NCI-H1105 (cell line): ENCODE measurements around the gene PHIP.

Experiments used
- DNase-seq: peaks from one replicate; lab custom pipeline; 2025; lab: John Stamatoyannopoulos, UW

The PHIP gene

GRCh38 chr6:79009819-79010218 lies 68.2 kb downstream of the PHIP start:
- DNase-seq, result no peak

GRCh38 chr6:79005497-79005896 lies 72.6 kb downstream of the PHIP start:
- no peak for DNase-seq

GRCh38 chr6:79005024-79005423 lies 73.0 kb downstream of the PHIP start:
- no peak for DNase-seq

DNA sequence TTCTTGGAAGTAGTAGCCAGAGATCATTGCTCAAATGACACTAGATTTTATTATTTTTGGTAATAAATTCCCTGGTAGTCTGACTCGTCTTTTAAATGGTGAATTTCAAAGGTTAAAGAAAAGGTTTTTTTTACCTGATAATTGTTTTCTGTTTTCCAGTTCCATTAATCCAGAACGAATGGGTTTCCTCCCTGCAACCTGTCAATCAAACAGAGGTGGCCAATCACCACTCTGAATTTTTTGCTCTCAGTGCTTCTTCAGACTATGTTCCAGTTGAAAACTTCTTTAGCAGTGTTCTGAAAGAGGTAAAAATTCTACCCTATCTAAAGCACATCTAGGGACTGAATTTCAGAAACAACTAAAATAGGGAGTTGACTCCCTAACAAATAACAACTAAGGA lies 73.8 kb downstream of the PHIP start:
- DNase-seq, result no peak

DNA sequence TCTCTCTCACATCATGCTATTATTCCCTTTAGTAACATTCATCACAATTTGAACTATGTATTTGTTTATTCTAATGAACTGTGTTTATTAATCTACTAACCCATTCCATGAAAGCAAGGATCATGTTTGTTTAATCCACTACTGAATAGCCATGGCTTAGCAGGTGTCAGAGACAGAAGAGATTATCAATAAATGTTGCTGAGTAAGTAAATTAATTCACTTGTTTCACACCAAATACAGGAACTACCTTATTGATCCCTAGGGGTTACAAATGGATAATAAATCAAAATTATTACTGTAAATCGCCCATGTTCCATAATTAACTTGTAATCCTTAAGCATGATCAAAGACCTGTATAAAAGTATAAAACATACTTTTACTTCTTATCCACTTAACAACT lies 76.6 kb downstream of the PHIP start:
- no peak for DNase-seq

DNA sequence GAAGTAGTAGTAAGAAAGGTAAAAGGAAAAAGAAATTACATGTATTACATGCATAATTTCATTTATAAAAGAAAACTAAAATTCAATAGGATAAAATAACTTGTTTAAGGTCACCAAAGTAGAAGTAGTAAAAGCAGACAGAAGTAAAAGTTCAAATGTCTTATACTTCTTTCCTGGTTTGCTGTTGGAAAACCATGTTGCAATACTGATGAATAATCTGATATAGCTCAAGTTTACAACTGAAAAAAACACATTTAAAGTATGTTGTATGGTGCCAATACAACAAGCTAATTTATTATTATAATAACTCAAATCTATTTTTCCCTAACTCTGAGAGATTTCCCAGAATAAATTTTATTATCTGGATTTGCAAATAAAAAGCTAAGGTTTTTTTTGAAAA lies 78.3 kb downstream of the PHIP start:
- no peak for DNase-seq

DNA sequence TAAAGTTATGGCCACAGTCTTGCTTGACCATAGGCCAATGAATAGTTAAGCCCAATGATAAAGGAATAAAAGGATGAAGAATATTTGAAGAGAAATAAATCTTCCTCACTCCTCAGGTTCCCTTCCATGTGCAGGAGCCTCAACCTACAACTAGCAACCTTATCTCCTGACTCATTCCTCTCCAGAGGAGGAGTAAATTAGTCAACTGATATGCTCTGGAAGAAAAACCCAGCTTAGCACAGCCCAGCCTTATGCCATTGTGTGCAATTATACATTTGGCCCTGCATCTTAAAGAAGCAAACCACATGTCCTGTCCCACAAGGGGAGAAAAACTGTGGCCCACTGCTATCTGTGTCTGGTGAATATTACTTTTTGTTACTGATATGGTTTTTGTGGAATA lies 82.1 kb downstream of the PHIP start:
- no peak for DNase-seq

DNA sequence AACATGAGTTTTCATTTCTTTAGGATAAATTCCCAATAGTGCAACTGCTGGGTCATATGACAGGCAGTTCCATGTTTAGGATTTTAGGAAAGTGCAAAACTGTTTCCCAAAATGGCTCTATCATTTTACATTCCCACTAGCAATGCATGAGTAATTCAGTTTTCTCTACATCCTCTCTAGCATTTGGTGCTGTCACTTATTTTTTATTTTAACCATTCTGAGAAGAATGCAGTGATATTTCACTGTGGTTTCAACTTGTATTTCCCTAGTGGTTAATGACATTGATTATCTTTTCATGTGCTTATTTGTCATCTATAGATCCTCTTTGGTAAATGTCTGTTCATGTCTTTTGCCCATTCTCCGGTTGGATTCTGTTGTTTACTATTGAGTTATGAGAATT lies 82.7 kb downstream of the PHIP start:
- no peak for DNase-seq

GRCh38 chr6:78993955-78994354 lies 84.1 kb downstream of the PHIP start:
- no peak for DNase-seq

DNA sequence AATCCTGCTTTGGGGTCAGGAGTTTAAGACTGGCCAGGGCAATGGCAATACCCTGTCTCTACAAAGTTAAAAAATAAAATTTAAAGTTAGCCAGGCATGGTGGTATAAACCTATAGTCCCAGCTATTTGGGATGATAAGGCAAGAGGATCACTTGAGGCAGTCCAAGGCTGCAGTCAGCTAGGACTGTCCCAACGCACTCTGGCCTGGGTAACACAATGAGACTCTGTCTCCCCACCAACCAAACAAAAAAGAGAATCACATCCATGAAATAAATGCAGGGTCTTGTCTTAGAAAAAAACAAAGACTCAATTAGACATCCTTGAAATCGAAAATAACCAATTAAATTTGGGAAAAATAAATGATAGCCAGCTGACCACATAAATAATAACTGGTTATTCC lies 88.9 kb downstream of the PHIP start:
- no peak for DNase-seq

GRCh38 chr6:78986161-78986560 lies 91.9 kb downstream of the PHIP start:
- DNase-seq, result no peak

- DNase-seq, result no peak
These were observed 93.7 kb downstream of the PHIP start for GRCh38 chr6:78984225-78984950.

GRCh38 chr6:78967191-78967590 lies 110.9 kb downstream of the PHIP start:
- no peak for DNase-seq

DNA sequence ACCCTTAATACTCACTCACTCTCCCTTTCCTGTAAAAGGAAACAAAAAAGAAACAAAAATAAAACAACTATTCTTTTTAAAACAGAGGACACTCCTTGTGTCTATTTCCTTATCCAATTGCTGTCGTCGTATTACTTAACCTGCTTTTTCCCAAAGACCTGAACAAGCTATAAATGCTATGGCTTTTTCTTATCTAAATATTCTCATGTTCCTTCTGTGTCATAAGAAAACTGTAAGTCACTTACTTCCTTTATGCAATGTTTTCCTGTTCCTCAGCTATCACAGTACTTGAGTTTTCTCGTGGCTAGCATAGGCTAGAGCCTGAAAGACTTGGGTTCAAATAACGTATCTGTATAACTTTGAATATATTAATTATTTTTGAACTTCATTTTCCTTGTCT lies 111.5 kb downstream of the PHIP start:
- no peak for DNase-seq

GRCh38 chr6:78962448-78962847 lies 115.6 kb downstream of the PHIP start:
- no peak for DNase-seq

GRCh38 chr6:78954740-78955139 lies 123.3 kb downstream of the PHIP start:
- no peak for DNase-seq

DNA sequence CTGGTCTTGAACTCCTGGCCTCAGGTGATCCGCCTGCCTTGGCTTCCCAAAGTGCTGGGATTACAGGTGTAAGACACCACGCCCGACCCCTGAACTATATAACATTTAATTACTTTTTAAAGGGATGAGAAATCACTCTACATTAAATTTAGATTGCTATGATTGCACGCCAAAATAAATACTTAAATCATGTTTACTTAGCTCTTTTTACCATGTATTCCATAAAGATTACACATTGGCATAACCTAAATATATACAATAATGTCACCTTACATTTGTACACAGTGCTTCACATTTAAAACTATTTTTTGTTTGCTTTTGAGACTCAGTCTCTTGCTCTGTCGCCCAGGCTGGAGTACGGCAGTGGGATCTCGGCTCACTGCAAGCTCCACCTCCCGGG lies 124.3 kb downstream of the PHIP start:
- DNase-seq, result no peak

DNA sequence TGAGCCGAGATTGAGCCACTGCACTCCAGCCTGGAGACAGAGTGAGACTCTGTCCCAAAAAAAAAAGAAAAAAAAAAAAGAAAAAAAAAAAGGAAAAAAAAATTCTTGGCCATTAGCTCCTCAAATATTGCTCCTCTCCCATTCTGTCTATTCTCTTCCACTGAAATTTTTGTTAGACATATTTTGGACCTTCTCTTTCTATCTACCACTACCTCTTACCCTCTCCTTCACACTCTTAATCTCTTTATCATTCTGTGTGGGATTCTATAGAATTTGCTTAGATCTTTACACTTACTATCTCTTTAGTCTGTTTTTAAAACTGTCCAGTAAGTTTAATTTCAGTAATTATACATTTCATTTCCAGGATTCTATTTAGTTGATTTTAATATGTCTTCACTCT lies 125.7 kb downstream of the PHIP start:
- no peak for DNase-seq

DNA sequence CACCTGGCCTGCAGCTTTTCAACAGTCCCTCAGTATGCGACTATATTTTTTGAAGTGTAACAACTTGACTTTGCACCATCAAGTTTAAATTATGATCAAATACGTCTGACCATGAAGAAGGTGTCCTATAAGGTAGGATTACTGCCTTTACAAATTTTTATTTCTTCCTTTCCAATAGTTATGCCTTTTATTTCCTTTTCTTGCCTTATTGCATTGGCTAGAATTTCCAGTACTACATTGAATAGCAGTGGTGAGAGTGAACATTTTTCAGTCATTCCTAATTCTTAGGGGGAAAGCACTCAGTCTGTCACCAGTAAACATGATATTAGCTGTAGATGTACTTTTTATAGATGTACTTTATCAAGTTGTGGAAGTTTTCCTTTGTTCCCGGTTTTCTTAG lies 129.3 kb downstream of the PHIP start:
- no peak for DNase-seq

GRCh38 chr6:78947962-78948361 lies 130.1 kb downstream of the PHIP start:
- DNase-seq, result no peak

DNA sequence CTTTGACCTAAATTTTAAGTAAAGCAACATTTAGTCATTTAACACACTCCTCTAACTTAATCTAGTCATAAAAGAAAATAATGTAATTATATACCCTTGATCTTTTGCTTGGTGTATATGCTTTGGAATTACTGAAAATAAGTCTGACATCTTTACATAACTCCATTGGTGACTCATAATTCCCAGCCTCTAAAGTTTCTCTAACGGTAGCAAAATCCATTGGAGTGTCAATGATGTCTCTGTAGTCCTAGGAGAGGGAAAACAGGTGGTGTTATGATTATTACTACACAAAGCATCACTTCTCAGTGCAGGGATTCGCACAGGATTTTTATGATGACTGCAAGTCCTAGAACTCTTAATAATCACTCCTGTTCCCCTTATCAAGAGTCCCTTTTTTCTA lies 130.5 kb downstream of the PHIP start:
- DNase-seq, result no peak

GRCh38 chr6:78942446-78942845 lies 135.6 kb downstream of the PHIP start:
- DNase-seq, result no peak

GRCh38 chr6:78936515-78936914 lies 141.5 kb downstream of the PHIP start:
- DNase-seq, result no peak

GRCh38 chr6:78935553-78935952 lies 142.5 kb downstream of the PHIP start:
- DNase-seq, result no peak

GRCh38 chr6:78925317-78925716 lies 152.7 kb downstream of the PHIP start:
- DNase-seq, result no peak
